Ovary (tissue), 9 donors: Measurements from ENCODE around the gene ZNF646. TPM values are rescaled to one million over a fixed set of nuclear protein-coding genes. Genes with fewer than 3 reads are reported as not detected.

Experiments used
- DNase-seq, 5 donors: peaks; one replicate each; pipeline ENCODE4 v3.0.0-alpha.2; 2019 to 2020
- H3K27ac ChIP-seq, 2 donors: fragments of 200-600 bp; one replicate each; pipeline versions ENCODE4 v1.5.1 to v1.8.0; 2019 to 2022
- H3K27me3 ChIP-seq: fragments of 200-600 bp; one replicate; pipeline ENCODE4 v1.8.0; 2022
- H3K36me3 ChIP-seq: fragments of 200-600 bp; sonication (generic); one replicate; pipeline ENCODE4 v1.5.1; 2019
- H3K4me1 ChIP-seq: one replicate; pipeline ENCODE4 v1.8.1; 2013; ENCODE audit warnings: mild to moderate bottlenecking, moderate library complexity; ENCODE audit not compliant: insufficient read depth
- H3K4me3 ChIP-seq: fragments of 200-600 bp; sonication (generic); one replicate; pipeline ENCODE4 v1.5.1; 2017
- H3K9me3 ChIP-seq, 2 donors: fragments of 200-600 bp in 1 of 2; sonication (generic) in 1 of 2; one replicate each; pipeline versions ENCODE4 v1.5.1 to v1.8.1; 2013 to 2019; ENCODE audit warnings: mild to moderate bottlenecking in 1 of 2, moderate library complexity in 1 of 2
- EP300 ChIP-seq: sonication (generic); formaldehyde crosslinking; IDR thresholded peaks from one replicate; pipeline ENCODE4 v1.6.1; 2017; ENCODE audit warnings: antibody characterized with exemption
- POLR2A ChIP-seq: fragments of 450-650 bp; IDR thresholded peaks from one replicate; pipeline ENCODE4 v1.6.1; 2017; ENCODE audit warnings: antibody characterized with exemption, mild to moderate bottlenecking, moderate library complexity
- WGBS, 3 donors: extraction: QIAGEN DNeasy Blood & Tissue Kit in 1 of 3; methylation state at CpG; one replicate each; pipeline versions ENCODE4 v1.1.5 to v1.1.7; 2013 to 2017; 5-methylcytosine and 5-hydroxymethylcytosine counted together
- intact Hi-C, 4 donors: fragments of 100-400 bp; cut with DNase I; formaldehyde crosslinking; loops; one replicate each; pipeline versions ENCODE4 v1.11.0 to v1.15.1; 2022 to 2023
- polyA plus RNA-seq, 2 donors: library from polyadenylated mRNA; stranded (reverse); fragments of 200-250 nt in 1 of 2; fragments of 350-450 nt in 1 of 2; fragmentation: Illumina TruSeq in 1 of 2; extraction: RNeasy Lipid Tissue Mini Kit (QIAGEN cat#74804) in 1 of 2; gene quantifications; one replicate each; pipeline ENCODE4 v1.2.3, GENCODE V29; 2013 to 2014
- total RNA-seq, 7 donors: library from RNA; depleted of rRNA in 2 of 7; stranded (reverse); fragments of >200 nt in 2 of 7; fragmentation: NEBNext Ultra II Directional in 3 of 7; extraction: Animal tissue kit (Norgen Biotek cat#: 25700) in 3 of 7; gene quantifications; one replicate each; pipeline versions ENCODE4 v1.1.0 to v1.2.4, GENCODE V29; 2016 to 2023
- TF ChIP-seq, protein P1 (sequence below), 3 donors: fragments of 450-650 bp in 2 of 3; fragments of 200-600 bp in 1 of 3; IDR thresholded peaks; one replicate each; pipeline versions ENCODE4 v1.5.1 to v1.8.0; 2016 to 2022; ENCODE audit warnings: antibody characterized with exemption in 3 of 3, mild to moderate bottlenecking in 1 of 3
- donor health status: DM: no; HTN: no; CAD: no; lungs with moderate emphysema.
- donor health status: DM: no; HTN: no; CAD: no.
- donor health status: Bipolar disorder and iron deficiency.
- donor health status: DM: yes; HTN: yes; CAD: no.
- donor health status: DM: no; HTN: no; CAD: no.
- donor health status: DM: yes; HTN: yes; CAD: no.

ZNF646 gene
- total and polyA plus RNA-seq, 9 donors, result 2.3 to 16.3 (median 14.6) TPM

GRCh38 chr16:31133046-31133501 lies 58.9 kb downstream of the ZNF646 start:
- DNase-seq, result no peak
- Histone ChIP-seq H3K4me1 (no peaks in the 10 kb centered on the region), H3K4me3 (no peak overlapping the region), H3K27me3 (no peaks in the 10 kb centered on the region), H3K9me3 (no peaks in the 10 kb centered on the region), H3K27ac (no peak overlapping the region), H3K36me3 (no peaks in the 10 kb centered on the region)
- intact Hi-C loops, result loop anchor here in 1 of 4 donors (10.0 kb wide), 1 partner anchor 52 kb away; the partner anchor contains the start of gene FUS
- TF ChIP-seq EP300 (no peak), POLR2A (no peak)
- TF ChIP-seq, protein P1, sequence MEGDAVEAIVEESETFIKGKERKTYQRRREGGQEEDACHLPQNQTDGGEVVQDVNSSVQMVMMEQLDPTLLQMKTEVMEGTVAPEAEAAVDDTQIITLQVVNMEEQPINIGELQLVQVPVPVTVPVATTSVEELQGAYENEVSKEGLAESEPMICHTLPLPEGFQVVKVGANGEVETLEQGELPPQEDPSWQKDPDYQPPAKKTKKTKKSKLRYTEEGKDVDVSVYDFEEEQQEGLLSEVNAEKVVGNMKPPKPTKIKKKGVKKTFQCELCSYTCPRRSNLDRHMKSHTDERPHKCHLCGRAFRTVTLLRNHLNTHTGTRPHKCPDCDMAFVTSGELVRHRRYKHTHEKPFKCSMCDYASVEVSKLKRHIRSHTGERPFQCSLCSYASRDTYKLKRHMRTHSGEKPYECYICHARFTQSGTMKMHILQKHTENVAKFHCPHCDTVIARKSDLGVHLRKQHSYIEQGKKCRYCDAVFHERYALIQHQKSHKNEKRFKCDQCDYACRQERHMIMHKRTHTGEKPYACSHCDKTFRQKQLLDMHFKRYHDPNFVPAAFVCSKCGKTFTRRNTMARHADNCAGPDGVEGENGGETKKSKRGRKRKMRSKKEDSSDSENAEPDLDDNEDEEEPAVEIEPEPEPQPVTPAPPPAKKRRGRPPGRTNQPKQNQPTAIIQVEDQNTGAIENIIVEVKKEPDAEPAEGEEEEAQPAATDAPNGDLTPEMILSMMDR (IDR thresholded peaks at IDR 0.05), result no peak
- 79 to 91% (median 83%) methylated on average over 6 of the region's 6 CpGs for WGBS, 3 donors

Other genes starting within 250 kb of the ZNF646 start
- gene BCL7C, start 180.3 kb upstream of the ZNF646 start, total RNA-seq, result 10 to 100 TPM; 34.4 to 54.8 (median 49.0) TPM
- 10 to 100 TPM; 13.3 to 44.1 TPM for gene BCL7C, start 180.3 kb upstream of the ZNF646 start, polyA plus RNA-seq
- gene CTF1, start 177.8 kb upstream of the ZNF646 start, total RNA-seq, result 10 to 100 TPM in 5 of 7 donors, 1 to 10 TPM in 2; 7.0 to 22.4 (median 14.4) TPM
- gene CTF1, start 177.8 kb upstream of the ZNF646 start, polyA plus RNA-seq, result 10 to 100 TPM in 1 of 2 donors, 1 to 10 TPM in 1; 7.9 to 16.2 TPM
- gene FBXL19, start 150.8 kb upstream of the ZNF646 start, total RNA-seq, result 10 to 100 TPM; 10.2 to 24.3 (median 15.4) TPM
- gene FBXL19, start 150.8 kb upstream of the ZNF646 start, polyA plus RNA-seq, result 10 to 100 TPM in 1 of 2 donors, 1 to 10 TPM in 1; 1.6 to 12.4 TPM
- gene ORAI3, start 125.4 kb upstream of the ZNF646 start, total RNA-seq, result 10 to 100 TPM; 21.5 to 30.8 (median 24.1) TPM
- 10 to 100 TPM; 26.0 to 27.5 TPM for gene ORAI3, start 125.4 kb upstream of the ZNF646 start, polyA plus RNA-seq
- 10 to 100 TPM in 5 of 7 donors, 1 to 10 TPM in 2; 5.0 to 31.8 (median 24.9) TPM for gene SETD1A, start 116.7 kb upstream of the ZNF646 start, total RNA-seq
- gene SETD1A, start 116.7 kb upstream of the ZNF646 start, polyA plus RNA-seq, result 10 to 100 TPM in 1 of 2 donors, 1 to 10 TPM in 1; 5.8 to 17.1 TPM
- gene HSD3B7, start 89.2 kb upstream of the ZNF646 start, total RNA-seq, result 10 to 100 TPM in 4 of 7 donors, 1 to 10 TPM in 3; 8.0 to 24.5 (median 10.5) TPM
- 1 to 10 TPM; 3.9 to 8.0 TPM for gene HSD3B7, start 89.2 kb upstream of the ZNF646 start, polyA plus RNA-seq
- 1 to 10 TPM in 4 of 7 donors, under 1 TPM in 3; 0.34 to 1.5 (median 1.0) TPM for gene STX1B, start 63.8 kb upstream of the ZNF646 start, total RNA-seq
- under 1 TPM; 0.36 to 0.57 TPM for gene STX1B, start 63.8 kb upstream of the ZNF646 start, polyA plus RNA-seq
- gene STX4, start 40.9 kb upstream of the ZNF646 start, total RNA-seq, result 10 to 100 TPM; 26.2 to 73.8 (median 59.2) TPM
- 10 to 100 TPM; 34.4 to 53.7 TPM for gene STX4, start 40.9 kb upstream of the ZNF646 start, polyA plus RNA-seq
- gene ZNF668, start 182 bp upstream of the ZNF646 start, total RNA-seq, result 1 to 10 TPM; 4.2 to 7.4 (median 5.7) TPM
- gene ZNF668, start 182 bp upstream of the ZNF646 start, polyA plus RNA-seq, result 1 to 10 TPM; 1.3 to 6.7 TPM
- gene PRSS53, start 14.5 kb downstream of the ZNF646 start, total RNA-seq, result 1 to 10 TPM; 1.1 to 2.9 (median 1.5) TPM
- gene PRSS53, start 14.5 kb downstream of the ZNF646 start, polyA plus RNA-seq, result 1 to 10 TPM in 1 of 2 donors, under 1 TPM in 1; 0.30 to 1.4 TPM
- 100 to 1,000 TPM in 1 of 7 donors, 10 to 100 TPM in 6; 72.1 to 114 (median 84.5) TPM for gene VKORC1, start 20.4 kb downstream of the ZNF646 start, total RNA-seq
- gene VKORC1, start 20.4 kb downstream of the ZNF646 start, polyA plus RNA-seq, result 100 to 1,000 TPM; 117 to 141 TPM
- 10 to 100 TPM; 34.1 to 51.9 (median 40.5) TPM for gene BCKDK, start 34.0 kb downstream of the ZNF646 start, total RNA-seq
- gene BCKDK, start 34.0 kb downstream of the ZNF646 start, polyA plus RNA-seq, result 10 to 100 TPM; 18.6 to 29.2 TPM
- 100 to 1,000 TPM in 4 of 7 donors, 10 to 100 TPM in 3; 71.5 to 129 (median 105) TPM for gene KAT8, start 43.2 kb downstream of the ZNF646 start, total RNA-seq
- gene KAT8, start 43.2 kb downstream of the ZNF646 start, polyA plus RNA-seq, result 10 to 100 TPM; 66.4 to 87.0 TPM
- 10 to 100 TPM in 1 of 7 donors, 1 to 10 TPM in 4, not detected in 2; 1.4 to 47.0 (median 2.4) TPM for gene PRSS8, start 61.3 kb downstream of the ZNF646 start, total RNA-seq
- gene PRSS8, start 61.3 kb downstream of the ZNF646 start, polyA plus RNA-seq, result under 1 TPM in 1 of 2 donors, not detected in 1; 0.05 TPM
- 1 to 10 TPM in 4 of 7 donors, under 1 TPM in 2, not detected in 1; 0.28 to 2.1 (median 1.3) TPM for gene PRSS36, start 75.6 kb downstream of the ZNF646 start, total RNA-seq
- under 1 TPM in 1 of 2 donors, not detected in 1; 0.96 TPM for gene PRSS36, start 75.6 kb downstream of the ZNF646 start, polyA plus RNA-seq
- 100 to 1,000 TPM in 5 of 7 donors, 10 to 100 TPM in 2; 62.2 to 436 (median 355) TPM for gene FUS, start 105.7 kb downstream of the ZNF646 start, total RNA-seq
- 100 to 1,000 TPM; 309 to 469 TPM for gene FUS, start 105.7 kb downstream of the ZNF646 start, polyA plus RNA-seq
- 10 to 100 TPM in 6 of 7 donors, 1 to 10 TPM in 1; 9.4 to 35.8 (median 20.2) TPM for gene PYCARD, start 128.3 kb downstream of the ZNF646 start, total RNA-seq
- gene PYCARD, start 128.3 kb downstream of the ZNF646 start, polyA plus RNA-seq, result 10 to 100 TPM in 1 of 2 donors, 1 to 10 TPM in 1; 1.8 to 28.1 TPM
- under 1 TPM in 3 of 7 donors, not detected in 4; 0.05 to 0.11 (median 0.07) TPM for gene TRIM72, start 139.7 kb downstream of the ZNF646 start, total RNA-seq
- under 1 TPM in 1 of 2 donors, not detected in 1; 0.01 TPM for gene TRIM72, start 139.7 kb downstream of the ZNF646 start, polyA plus RNA-seq
- gene PYDC1, start 142.7 kb downstream of the ZNF646 start, total RNA-seq, result not detected
- gene PYDC1, start 142.7 kb downstream of the ZNF646 start, polyA plus RNA-seq, result not detected
- gene ITGAM, start 185.6 kb downstream of the ZNF646 start, total RNA-seq, result 1 to 10 TPM; 2.3 to 8.2 (median 4.1) TPM
- gene ITGAM, start 185.6 kb downstream of the ZNF646 start, polyA plus RNA-seq, result 1 to 10 TPM; 1.7 to 6.8 TPM